IPS-18a (cell line): ENCODE results near the gene FOXN3.

ENCODE experiments used
- H3K27ac ChIP-seq: one replicate; pipeline ENCODE4 v1.5.1; 2013; ENCODE audit warnings: low read length
- H3K27me3 ChIP-seq: one replicate; pipeline ENCODE4 v1.6.1; 2013; ENCODE audit warnings: mild to moderate bottlenecking, low read length; ENCODE audit not compliant: control insufficient read depth, insufficient read depth
- H3K36me3 ChIP-seq: one replicate; pipeline ENCODE4 v1.6.1; 2013; ENCODE audit warnings: low read depth, low read length; ENCODE audit not compliant: control insufficient read depth
- H3K4me1 ChIP-seq: one replicate; pipeline ENCODE4 v1.6.1; 2013; ENCODE audit warnings: low read depth, low read length; ENCODE audit not compliant: control insufficient read depth
- H3K4me3 ChIP-seq: one replicate; pipeline ENCODE4 v1.5.1; 2013; ENCODE audit warnings: low read length
- H3K9ac ChIP-seq: one replicate; pipeline ENCODE4 v1.6.1; 2013; ENCODE audit warnings: mild to moderate bottlenecking, low read length, moderate library complexity
- H3K9me3 ChIP-seq: one replicate; pipeline ENCODE4 v1.6.1; 2013; ENCODE audit warnings: low read depth, low read length; ENCODE audit not compliant: control insufficient read depth

Gene FOXN3

GRCh38 chr14:89336338-89336737 lies 80.7 kb downstream of the FOXN3 start:
- no peak overlapping the region for H3K4me3 ChIP-seq
- no peaks in the 10 kb centered on the region for H3K27me3 ChIP-seq
- no peaks in the 10 kb centered on the region for H3K36me3 ChIP-seq
- no peaks in the 10 kb centered on the region for H3K9me3 ChIP-seq
- no peak overlapping the region for H3K27ac ChIP-seq
- H3K9ac ChIP-seq = no peak overlapping the region
- peaks cover 35% of the 10 kb centered on the region for H3K4me1 ChIP-seq

GRCh38 chr14:89332031-89332430 lies 85.0 kb downstream of the FOXN3 start:
- no peaks in the 10 kb centered on the region for H3K36me3 ChIP-seq
- H3K9me3 ChIP-seq = no peaks in the 10 kb centered on the region
- H3K4me3 ChIP-seq = no peak overlapping the region
- H3K27me3 ChIP-seq = no peaks in the 10 kb centered on the region
- no peak overlapping the region for H3K9ac ChIP-seq
- peaks cover 14% of the 10 kb centered on the region for H3K4me1 ChIP-seq
- H3K27ac ChIP-seq = no peak overlapping the region

- Histone ChIP-seq H3K27ac (no peak overlapping the region), H3K27me3 (no peaks in the 10 kb centered on the region)
These were observed 85.6 kb downstream of the FOXN3 start for GRCh38 chr14:89331398-89331797.

GRCh38 chr14:89330236-89331002 lies 86.6 kb downstream of the FOXN3 start:
- H3K27ac ChIP-seq = no peak overlapping the region
- no peak overlapping the region for H3K4me3 ChIP-seq
- no peaks in the 10 kb centered on the region for H3K27me3 ChIP-seq
- peaks cover 9% of the 10 kb centered on the region for H3K36me3 ChIP-seq
- peaks cover 4% of the 10 kb centered on the region for H3K4me1 ChIP-seq
- H3K9ac ChIP-seq = no peak overlapping the region
- no peaks in the 10 kb centered on the region for H3K9me3 ChIP-seq

More at GRCh38 chr14:89331398-89331797, 85.6 kb downstream of the FOXN3 start:
- Histone ChIP-seq H3K9ac (no peak overlapping the region), H3K36me3 (no peaks in the 10 kb centered on the region), H3K4me1 (peaks cover 7% of the 10 kb centered on the region), H3K9me3 (no peaks in the 10 kb centered on the region), H3K4me3 (no peak overlapping the region)

GRCh38 chr14:89327771-89328212 lies 89.2 kb downstream of the FOXN3 start:
- H3K36me3 ChIP-seq = peaks cover 9% of the 10 kb centered on the region
- no peak overlapping the region for H3K4me3 ChIP-seq
- H3K9ac ChIP-seq = no peak overlapping the region
- H3K9me3 ChIP-seq = no peaks in the 10 kb centered on the region
- H3K27ac ChIP-seq = no peak overlapping the region
- H3K27me3 ChIP-seq = no peaks in the 10 kb centered on the region
- H3K4me1 ChIP-seq = peaks cover 4% of the 10 kb centered on the region

- H3K27me3 ChIP-seq = no peaks in the 10 kb centered on the region
- no peak overlapping the region for H3K4me3 ChIP-seq
- H3K36me3 ChIP-seq = peaks cover 9% of the 10 kb centered on the region
- peaks cover 3% of the 10 kb centered on the region for H3K4me1 ChIP-seq
- no peak overlapping the region for H3K27ac ChIP-seq
- H3K9ac ChIP-seq = no peak overlapping the region
- no peaks in the 10 kb centered on the region for H3K9me3 ChIP-seq
These were observed 91.1 kb downstream of the FOXN3 start for GRCh38 chr14:89325959-89326358.

GRCh38 chr14:89325299-89325883 lies 91.6 kb downstream of the FOXN3 start:
- H3K4me1 ChIP-seq = no peaks in the 10 kb centered on the region
- H3K9me3 ChIP-seq = no peaks in the 10 kb centered on the region
- H3K9ac ChIP-seq = no peak overlapping the region
- no peak overlapping the region for H3K4me3 ChIP-seq
- H3K36me3 ChIP-seq = peaks cover 9% of the 10 kb centered on the region
- no peak overlapping the region for H3K27ac ChIP-seq
- H3K27me3 ChIP-seq = no peaks in the 10 kb centered on the region

GRCh38 chr14:89324501-89325298 lies 92.3 kb downstream of the FOXN3 start:
- Histone ChIP-seq H3K9ac (no peak overlapping the region), H3K9me3 (peaks cover 2% of the 10 kb centered on the region), H3K36me3 (peaks cover 9% of the 10 kb centered on the region), H3K27me3 (no peaks in the 10 kb centered on the region), H3K4me1 (no peaks in the 10 kb centered on the region), H3K4me3 (no peak overlapping the region), H3K27ac (no peak overlapping the region)

GRCh38 chr14:89320381-89321000 lies 96.5 kb downstream of the FOXN3 start:
- Histone ChIP-seq H3K9ac (no peak overlapping the region), H3K4me1 (no peaks in the 10 kb centered on the region), H3K27me3 (no peaks in the 10 kb centered on the region), H3K4me3 (no peak overlapping the region), H3K27ac (no peak overlapping the region), H3K9me3 (peaks cover 6% of the 10 kb centered on the region), H3K36me3 (peaks cover 9% of the 10 kb centered on the region)

- H3K27ac ChIP-seq = no peak overlapping the region
- peaks cover 8% of the 10 kb centered on the region for H3K36me3 ChIP-seq
- no peaks in the 10 kb centered on the region for H3K4me1 ChIP-seq
- H3K4me3 ChIP-seq = no peak overlapping the region
- no peaks in the 10 kb centered on the region for H3K27me3 ChIP-seq
- H3K9ac ChIP-seq = no peak overlapping the region
- peaks cover 6% of the 10 kb centered on the region for H3K9me3 ChIP-seq
These were observed 97.3 kb downstream of the FOXN3 start for GRCh38 chr14:89319687-89320086.

GRCh38 chr14:89317051-89317691 lies 99.9 kb downstream of the FOXN3 start:
- Histone ChIP-seq H3K9me3 (peaks cover 6% of the 10 kb centered on the region), H3K36me3 (peaks cover 8% of the 10 kb centered on the region), H3K4me1 (no peaks in the 10 kb centered on the region), H3K27me3 (no peaks in the 10 kb centered on the region), H3K4me3 (no peak overlapping the region), H3K27ac (no peak overlapping the region), H3K9ac (no peak overlapping the region)
